ENCODE measurements around the gene PRRC2A.

PRRC2A gene

GRCh38 chr6:31620586-31621319 is at the start of gene PRRC2A:
Gene PRRC2A, plus strand, starts transcription at chr6:31620715. Its CDS starts 2,075 bp downstream, at chr6:31622790.
- no peak for DNase-seq

GRCh38 chr6:31572041-31572911 is 48.2 kb upstream of the PRRC2A start, which contains the start of gene LTA:
Gene LTA, plus strand, starts transcription at chr6:31572289. Its CDS starts 454 bp downstream, at chr6:31572743.
- DNase-seq = no peak

- no peak for DNase-seq
Observed at GRCh38 chr6:31573239-31574105, 47.0 kb upstream of the PRRC2A start.

- DNase-seq = no peak
Observed at GRCh38 chr6:31574106-31575061, 46.1 kb upstream of the PRRC2A start.

- no peak for DNase-seq
Observed at GRCh38 chr6:31575335-31575901, 45.1 kb upstream of the PRRC2A start, which contains the start of gene TNF. Gene TNF, plus strand, starts transcription at chr6:31575565. Its CDS starts 177 bp downstream, at chr6:31575742.

DNA sequence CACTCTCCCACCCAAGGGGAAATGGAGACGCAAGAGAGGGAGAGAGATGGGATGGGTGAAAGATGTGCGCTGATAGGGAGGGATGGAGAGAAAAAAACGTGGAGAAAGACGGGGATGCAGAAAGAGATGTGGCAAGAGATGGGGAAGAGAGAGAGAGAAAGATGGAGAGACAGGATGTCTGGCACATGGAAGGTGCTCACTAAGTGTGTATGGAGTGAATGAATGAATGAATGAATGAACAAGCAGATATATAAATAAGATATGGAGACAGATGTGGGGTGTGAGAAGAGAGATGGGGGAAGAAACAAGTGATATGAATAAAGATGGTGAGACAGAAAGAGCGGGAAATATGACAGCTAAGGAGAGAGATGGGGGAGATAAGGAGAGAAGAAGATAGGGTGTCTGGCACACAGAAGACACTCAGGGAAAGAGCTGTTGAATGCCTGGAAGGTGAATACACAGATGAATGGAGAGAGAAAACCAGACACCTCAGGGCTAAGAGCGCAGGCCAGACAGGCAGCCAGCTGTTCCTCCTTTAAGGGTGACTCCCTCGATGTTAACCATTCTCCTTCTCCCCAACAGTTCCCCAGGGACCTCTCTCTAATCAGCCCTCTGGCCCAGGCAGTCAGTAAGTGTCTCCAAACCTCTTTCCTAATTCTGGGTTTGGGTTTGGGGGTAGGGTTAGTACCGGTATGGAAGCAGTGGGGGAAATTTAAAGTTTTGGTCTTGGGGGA is 44.4 kb upstream of the PRRC2A start:
- DNase-seq = no peak

- no peak for DNase-seq
Observed at GRCh38 chr6:31576897-31577578, 43.5 kb upstream of the PRRC2A start.

DNA sequence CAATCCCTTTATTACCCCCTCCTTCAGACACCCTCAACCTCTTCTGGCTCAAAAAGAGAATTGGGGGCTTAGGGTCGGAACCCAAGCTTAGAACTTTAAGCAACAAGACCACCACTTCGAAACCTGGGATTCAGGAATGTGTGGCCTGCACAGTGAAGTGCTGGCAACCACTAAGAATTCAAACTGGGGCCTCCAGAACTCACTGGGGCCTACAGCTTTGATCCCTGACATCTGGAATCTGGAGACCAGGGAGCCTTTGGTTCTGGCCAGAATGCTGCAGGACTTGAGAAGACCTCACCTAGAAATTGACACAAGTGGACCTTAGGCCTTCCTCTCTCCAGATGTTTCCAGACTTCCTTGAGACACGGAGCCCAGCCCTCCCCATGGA is 42.9 kb upstream of the PRRC2A start:
- DNase-seq = no peak

GRCh38 chr6:31578184-31579118 is 42.1 kb upstream of the PRRC2A start:
- no peak for DNase-seq

- no peak for DNase-seq
Observed at GRCh38 chr6:31579119-31579505, 41.4 kb upstream of the PRRC2A start.

DNA sequence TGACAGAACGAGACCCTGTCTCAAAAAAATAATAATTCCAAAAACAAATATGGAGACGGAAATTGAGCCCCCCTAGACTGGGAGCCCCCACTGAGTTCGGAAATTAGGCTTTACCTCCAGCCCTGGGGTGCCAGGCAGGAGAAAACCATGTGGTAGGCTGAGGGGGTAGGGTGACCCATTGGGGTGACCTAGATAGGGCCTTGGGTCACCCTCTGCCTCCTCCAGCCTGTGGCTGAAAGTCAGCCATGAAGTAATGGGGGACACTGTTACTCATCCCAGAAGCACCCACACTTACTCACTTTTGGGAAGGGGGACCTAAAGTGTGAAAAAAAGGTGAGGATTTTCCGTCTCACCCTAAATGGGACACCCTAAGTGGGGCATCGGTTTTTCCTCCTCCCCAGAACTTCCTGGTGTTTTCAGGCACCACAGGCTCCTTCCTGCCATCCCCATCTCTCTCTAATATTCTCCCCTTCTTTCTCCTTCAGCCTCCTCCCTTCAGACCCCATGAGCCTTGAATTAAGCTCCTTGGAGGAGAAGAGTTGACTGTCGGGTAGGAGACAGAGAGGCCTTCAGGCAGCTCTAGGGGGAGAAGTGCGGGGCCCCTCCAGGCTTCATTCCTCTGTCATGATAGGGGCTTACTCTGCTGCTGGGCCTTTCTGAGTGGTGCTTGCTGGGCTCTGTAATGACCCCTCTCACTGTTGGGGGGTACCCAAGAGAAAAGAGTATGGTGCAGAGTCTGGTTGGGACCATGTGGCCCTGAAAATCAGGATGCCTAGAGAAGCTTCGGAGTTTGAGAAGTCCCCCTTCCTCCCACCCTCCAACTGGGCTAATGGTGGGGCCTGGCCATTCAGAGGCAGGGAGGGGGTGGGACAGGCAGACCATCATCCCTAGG is 40.7 kb upstream of the PRRC2A start:
- DNase-seq = no peak

GRCh38 chr6:31580438-31580740 is 40.1 kb upstream of the PRRC2A start:
- no peak for DNase-seq

DNA sequence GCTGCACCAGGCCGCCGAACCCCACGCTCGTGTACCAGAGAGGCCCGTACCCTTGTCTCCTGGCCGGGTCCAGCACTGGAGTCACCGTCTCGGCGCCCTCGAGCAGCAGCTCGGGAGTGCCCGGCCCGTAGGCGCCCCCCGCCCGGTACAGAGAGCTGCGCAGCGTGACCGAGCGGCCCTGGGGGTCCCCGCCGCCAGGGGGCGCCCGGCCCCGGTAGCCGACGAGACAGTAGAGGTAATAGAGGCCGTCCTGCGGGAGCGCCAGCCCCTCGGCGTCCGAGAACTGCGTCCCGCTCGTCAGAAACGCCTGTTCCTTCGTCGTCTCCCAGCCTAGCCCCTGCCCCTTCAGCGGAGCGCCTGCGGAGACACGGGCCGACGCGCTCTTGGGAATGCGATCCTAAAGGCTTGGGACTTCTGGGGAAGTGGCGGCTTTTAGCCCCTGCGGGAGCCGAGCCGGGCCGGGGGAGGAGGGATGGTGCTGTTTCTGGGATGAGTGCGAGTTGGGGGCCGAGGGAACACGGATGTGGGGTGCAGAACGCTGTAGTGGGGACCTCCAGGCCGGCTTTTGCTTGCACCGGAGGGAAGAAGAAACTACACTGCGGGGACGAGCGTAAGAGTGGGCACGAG is 39.6 kb upstream of the PRRC2A start:
- peak; percentile 82 for DNase-seq

DNA sequence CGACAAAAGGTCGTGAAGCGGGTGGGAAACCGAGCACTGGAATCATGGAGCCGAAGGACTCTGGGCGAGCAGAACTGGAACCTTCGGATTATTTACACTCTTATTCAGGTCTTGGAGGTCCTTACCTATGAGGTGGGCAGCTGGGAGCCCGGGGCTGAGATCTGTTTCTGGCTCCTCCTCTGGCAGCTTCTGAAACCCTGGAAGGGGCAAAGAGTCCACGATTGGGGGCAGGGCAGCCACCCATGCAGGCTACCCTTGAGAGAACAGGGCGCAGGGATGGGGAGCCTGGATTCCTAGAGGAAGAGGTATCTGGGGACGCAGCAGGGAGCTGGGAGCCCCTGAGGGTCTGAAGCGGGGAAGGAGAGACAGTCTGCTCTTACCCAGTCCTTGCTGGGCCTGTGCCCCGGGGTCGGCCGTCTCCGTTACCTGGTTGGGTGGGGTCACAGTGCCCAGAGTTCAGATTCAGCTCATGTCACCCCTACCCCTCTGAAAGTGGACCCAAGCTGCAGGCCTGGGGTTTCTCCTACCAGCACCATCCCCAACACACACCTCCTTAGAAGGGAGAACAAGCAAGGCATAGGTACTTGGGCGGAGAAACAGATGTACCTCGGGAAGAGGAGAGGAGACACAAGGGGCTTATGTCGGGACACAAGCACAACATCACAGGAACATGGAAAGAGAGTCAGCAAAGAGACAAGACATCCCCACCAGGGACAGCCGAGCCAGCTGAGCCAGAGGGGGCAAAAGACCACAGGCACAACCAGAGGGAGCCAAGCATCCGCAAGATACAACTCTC is 38.9 kb upstream of the PRRC2A start:
- DNase-seq = no peak

DNA sequence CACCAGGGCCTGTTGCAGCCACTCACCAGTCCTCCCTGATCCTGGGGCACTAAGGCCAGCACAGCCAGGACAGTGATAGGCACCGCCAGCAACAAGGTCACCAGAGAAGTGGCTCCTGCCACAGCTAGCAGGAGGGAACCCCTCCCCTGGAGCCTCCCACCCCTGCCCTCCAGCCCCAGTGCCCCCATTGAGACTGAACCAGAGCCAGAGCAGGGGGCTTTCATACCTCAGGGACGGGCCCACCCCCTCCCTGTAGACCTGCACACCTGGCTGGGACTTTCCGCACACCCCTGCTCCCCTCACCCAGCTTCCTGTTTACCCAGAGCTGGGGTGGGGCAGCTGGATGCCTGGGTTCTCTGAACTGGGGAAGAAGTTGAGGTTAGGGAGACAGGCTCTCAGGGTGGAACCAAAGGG is 38.3 kb upstream of the PRRC2A start, which contains the start of gene LTB:
TSS of gene LTB (minus strand) at position 195 of the 414 bp plus-strand sequence. CDS start at position 188, 7 bp downstream.
- no peak for DNase-seq

GRCh38 chr6:31585491-31585890 is 35.0 kb upstream of the PRRC2A start:
- no peak for DNase-seq

Measured in fibroblast of skin of right biceps (primary cell).